Measurements from ENCODE around the gene COLGALT1.
"Not testable (repeated sequence)": the region's sequence is repeated elsewhere in the genome, so short reads cannot be mapped to it uniquely, and the experiment has no call there.

The COLGALT1 gene

GRCh38 chr19:17564781-17565180, 9.3 kb downstream of the COLGALT1 start:
- POLR2A ChIA-PET, result no interaction called here
- no peak overlapping the region for H3K27ac ChIP-seq (ENCODE audit: insufficient read depth in 1 of 2, low read depth in 1 of 2, low read length in 2 of 2, poor library complexity in 1 of 2, severe bottlenecking in 2 of 2)
- H3K27me3 ChIP-seq (replicated peaks in 2 of 5; ENCODE audit: control insufficient read depth in 4 of 5, insufficient read depth in 5 of 5, low read length in 4 of 5), result no peaks in the 10 kb centered on the region
- CTCF ChIA-PET, result no interaction called here
- WGBS (ENCODE audit: insufficient coverage), result 83% methylated on average over 6 of the region's 6 CpGs
- DNase-seq, result no peak
- H3K36me3 ChIP-seq (ENCODE audit: control insufficient read depth in 4 of 4, insufficient read depth in 4 of 4, low read length in 3 of 4), result peaks cover 12 to 76% (median 36%) of the 10 kb centered on the region in 4 experiments
- H3K4me1 ChIP-seq (ENCODE audit: control extremely low read depth in 1 of 4, control insufficient read depth in 4 of 4, insufficient read depth in 4 of 4, low read length in 3 of 4), result peaks cover 0 to 12% (median 5%) of the 10 kb centered on the region in 4 experiments
- H3K4me3 ChIP-seq (ENCODE audit: control insufficient read depth in 1 of 7, extremely low read depth in 1 of 7, insufficient read depth in 4 of 7, low read depth in 2 of 7, low read length in 6 of 7), result no peak overlapping the region
- no peaks in the 10 kb centered on the region for H3K9me3 ChIP-seq (ENCODE audit: control extremely low read depth in 1 of 5, control insufficient read depth in 4 of 5, insufficient read depth in 2 of 5, low read depth in 1 of 5, low read length in 4 of 5)

- H3K27me3 ChIP-seq (replicated peaks in 2 of 5; ENCODE audit: control insufficient read depth in 4 of 5, insufficient read depth in 5 of 5, low read length in 4 of 5), result no peaks in the 10 kb centered on the region
- H3K4me1 ChIP-seq (ENCODE audit: control extremely low read depth in 1 of 4, control insufficient read depth in 4 of 4, insufficient read depth in 4 of 4, low read length in 3 of 4), result peaks cover 0 to 12% (median 5%) of the 10 kb centered on the region in 4 experiments
- H3K36me3 ChIP-seq (ENCODE audit: control insufficient read depth in 4 of 4, insufficient read depth in 4 of 4, low read length in 3 of 4), result peaks cover 7 to 71% (median 33%) of the 10 kb centered on the region in 4 experiments
- ChIA-PET CTCF (interaction anchor here (1.0 kb wide), 1 partner anchor 8 kb away, joined by 3 read pairs; no protein-coding TSS in a partner anchor), POLR2A (interaction anchor here (1.1 kb wide), 1 partner anchor 9 kb away, joined by 3 read pairs; no protein-coding TSS in a partner anchor)
- no peak overlapping the region for H3K27ac ChIP-seq (ENCODE audit: insufficient read depth in 1 of 2, low read depth in 1 of 2, low read length in 2 of 2, poor library complexity in 1 of 2, severe bottlenecking in 2 of 2)
- H3K4me3 ChIP-seq (ENCODE audit: control insufficient read depth in 1 of 7, extremely low read depth in 1 of 7, insufficient read depth in 4 of 7, low read depth in 2 of 7, low read length in 6 of 7), result no peak overlapping the region
- H3K9me3 ChIP-seq (ENCODE audit: control extremely low read depth in 1 of 5, control insufficient read depth in 4 of 5, insufficient read depth in 2 of 5, low read depth in 1 of 5, low read length in 4 of 5), result no peaks in the 10 kb centered on the region
- 100% methylated on average over 2 of the region's 3 CpGs for WGBS (ENCODE audit: insufficient coverage)
- DNase-seq, result no peak
Measured at GRCh38 chr19:17565611-17566010, 10.2 kb downstream of the COLGALT1 start.

DNA sequence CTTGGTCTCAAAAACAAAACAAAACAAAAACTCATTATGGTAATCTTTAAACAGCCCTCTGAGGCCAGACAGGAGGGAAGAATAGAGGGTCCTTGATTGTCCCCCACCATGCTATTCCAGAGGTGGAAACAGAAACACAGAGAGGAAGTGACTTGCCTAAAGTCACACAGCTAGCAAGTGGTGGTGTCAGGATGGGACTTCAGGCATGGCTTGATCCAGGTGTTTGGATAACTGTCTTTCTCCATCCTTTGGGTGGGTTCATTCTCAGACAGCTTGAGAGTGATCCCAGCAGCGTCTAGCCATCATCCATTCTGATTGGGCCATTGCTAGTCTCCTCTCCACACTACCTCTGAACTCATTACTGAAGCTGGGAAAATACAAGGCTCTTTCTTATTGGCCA, 12.5 kb downstream of the COLGALT1 start:
- DNase-seq, result no peak
- peaks cover 9 to 71% (median 46%) of the 10 kb centered on the region in 4 experiments for H3K36me3 ChIP-seq (ENCODE audit: control insufficient read depth in 4 of 4, insufficient read depth in 4 of 4, low read length in 3 of 4)
- H3K4me1 ChIP-seq (ENCODE audit: control extremely low read depth in 1 of 4, control insufficient read depth in 4 of 4, insufficient read depth in 4 of 4, low read length in 3 of 4), result peaks cover 0 to under 1% (median 0%) of the 10 kb centered on the region in 4 experiments
- WGBS (ENCODE audit: insufficient coverage), result 88% methylated on average over 1 of the region's 1 CpG
- H3K27me3 ChIP-seq (replicated peaks in 2 of 5; ENCODE audit: control insufficient read depth in 4 of 5, insufficient read depth in 5 of 5, low read length in 4 of 5), result no peaks in the 10 kb centered on the region
- H3K27ac ChIP-seq (ENCODE audit: insufficient read depth in 1 of 2, low read depth in 1 of 2, low read length in 2 of 2, poor library complexity in 1 of 2, severe bottlenecking in 2 of 2), result no peak overlapping the region
- ChIA-PET CTCF (interaction anchor here (1.0 kb wide), 1 partner anchor 11 kb away, joined by 3 read pairs; no protein-coding TSS in a partner anchor), POLR2A (no interaction called here)
- H3K9me3 ChIP-seq (ENCODE audit: control extremely low read depth in 1 of 5, control insufficient read depth in 4 of 5, insufficient read depth in 2 of 5, low read depth in 1 of 5, low read length in 4 of 5), result no peaks in the 10 kb centered on the region
- H3K4me3 ChIP-seq (ENCODE audit: control insufficient read depth in 1 of 7, extremely low read depth in 1 of 7, insufficient read depth in 4 of 7, low read depth in 2 of 7, low read length in 6 of 7), result no peak overlapping the region

- H3K36me3 ChIP-seq (ENCODE audit: control insufficient read depth in 4 of 4, insufficient read depth in 4 of 4, low read length in 3 of 4), result peaks cover 9 to 75% (median 51%) of the 10 kb centered on the region in 4 experiments
- DNase-seq; H3K9me3 ChIP-seq (ENCODE audit: control extremely low read depth in 1 of 5, control insufficient read depth in 4 of 5, insufficient read depth in 2 of 5, low read depth in 1 of 5, low read length in 4 of 5); H3K4me1 ChIP-seq (ENCODE audit: control extremely low read depth in 1 of 4, control insufficient read depth in 4 of 4, insufficient read depth in 4 of 4, low read length in 3 of 4); H3K27ac ChIP-seq (ENCODE audit: insufficient read depth in 1 of 2, low read depth in 1 of 2, low read length in 2 of 2, poor library complexity in 1 of 2, severe bottlenecking in 2 of 2); POLR2A ChIA-PET; H3K27me3 ChIP-seq (replicated peaks in 2 of 5; ENCODE audit: control insufficient read depth in 4 of 5, insufficient read depth in 5 of 5, low read length in 4 of 5); H3K4me3 ChIP-seq (ENCODE audit: control insufficient read depth in 1 of 7, extremely low read depth in 1 of 7, insufficient read depth in 4 of 7, low read depth in 2 of 7, low read length in 6 of 7): not testable (repeated sequence)
- CTCF ChIA-PET, result interaction anchor here (0.6 to 1.5 kb wide), 4 partner anchors 10 to 103 kb away, joined by 3 to 8 read pairs (median 3); no protein-coding TSS in a partner anchor
- WGBS (ENCODE audit: insufficient coverage), result no CpG with 5 or more reads among the region's 5 CpGs
Measured at GRCh38 chr19:17570291-17570690, 14.8 kb downstream of the COLGALT1 start.

DNA sequence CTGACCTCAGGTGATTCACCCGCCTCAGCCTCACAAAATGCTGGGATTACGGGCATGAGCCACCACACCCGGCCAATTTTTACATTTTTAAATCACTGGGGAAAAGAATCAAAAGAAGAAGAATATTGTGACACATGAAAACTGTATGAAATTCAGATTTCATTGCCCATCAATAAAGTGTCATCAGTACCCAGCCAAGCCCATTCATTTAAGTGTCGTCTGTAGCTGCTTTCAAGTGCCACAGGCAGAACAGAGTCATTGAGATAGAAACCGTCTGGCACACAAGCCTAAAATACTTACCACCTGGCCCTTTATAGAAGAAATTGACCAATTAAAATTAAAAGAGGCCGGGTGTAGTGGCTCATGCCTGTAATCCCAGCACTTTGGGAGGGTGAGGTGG, 15.3 kb downstream of the COLGALT1 start:
- DNase-seq, result no peak
- Histone ChIP-seq H3K27me3 (replicated peaks in 2 of 5; ENCODE audit: control insufficient read depth in 4 of 5, insufficient read depth in 5 of 5, low read length in 4 of 5) (no peaks in the 10 kb centered on the region), H3K4me1 (ENCODE audit: control extremely low read depth in 1 of 4, control insufficient read depth in 4 of 4, insufficient read depth in 4 of 4, low read length in 3 of 4) (no peaks in the 10 kb centered on the region), H3K9me3 (ENCODE audit: control extremely low read depth in 1 of 5, control insufficient read depth in 4 of 5, insufficient read depth in 2 of 5, low read depth in 1 of 5, low read length in 4 of 5) (no peaks in the 10 kb centered on the region), H3K36me3 (ENCODE audit: control insufficient read depth in 4 of 4, insufficient read depth in 4 of 4, low read length in 3 of 4) (peaks cover 7 to 73% (median 51%) of the 10 kb centered on the region in 4 experiments), H3K4me3 (ENCODE audit: control insufficient read depth in 1 of 7, extremely low read depth in 1 of 7, insufficient read depth in 4 of 7, low read depth in 2 of 7, low read length in 6 of 7) (no peak overlapping the region), H3K27ac (ENCODE audit: insufficient read depth in 1 of 2, low read depth in 1 of 2, low read length in 2 of 2, poor library complexity in 1 of 2, severe bottlenecking in 2 of 2) (no peak overlapping the region)
- 100% methylated on average over 3 of the region's 6 CpGs for WGBS (ENCODE audit: insufficient coverage)
- ChIA-PET CTCF (interaction anchor here (0.6 to 1.5 kb wide), 4 partner anchors 10 to 103 kb away, joined by 3 to 8 read pairs (median 3); no protein-coding TSS in a partner anchor), POLR2A (interaction anchor here (0.6 kb wide), 1 partner anchor 54 kb away, joined by 7 read pairs; no protein-coding TSS in a partner anchor)

DNA sequence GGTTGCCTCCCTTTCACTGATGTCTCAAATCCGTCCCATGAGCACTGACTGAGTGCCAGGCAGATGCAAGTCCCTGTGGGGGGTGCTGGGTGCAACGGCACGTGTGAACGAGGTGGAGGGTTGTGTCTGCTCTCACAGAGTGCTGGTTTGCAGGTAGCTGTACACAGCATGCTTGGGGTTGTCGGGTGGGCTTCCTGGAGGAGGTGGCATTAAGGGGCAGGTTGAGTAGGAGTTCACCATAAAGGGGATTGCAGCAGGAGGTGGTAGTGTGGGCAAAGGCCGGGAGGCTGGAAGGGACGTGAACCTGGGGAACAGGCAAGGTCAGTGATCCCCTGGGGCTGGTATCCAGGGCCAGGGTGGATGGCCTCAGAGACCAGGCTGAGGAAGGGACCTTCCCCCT, 17.2 kb downstream of the COLGALT1 start:
- Histone ChIP-seq H3K4me1 (ENCODE audit: control extremely low read depth in 1 of 4, control insufficient read depth in 4 of 4, insufficient read depth in 4 of 4, low read length in 3 of 4) (no peaks in the 10 kb centered on the region), H3K36me3 (ENCODE audit: control insufficient read depth in 4 of 4, insufficient read depth in 4 of 4, low read length in 3 of 4) (peaks cover 7 to 73% (median 56%) of the 10 kb centered on the region in 4 experiments), H3K27me3 (replicated peaks in 2 of 5; ENCODE audit: control insufficient read depth in 4 of 5, insufficient read depth in 5 of 5, low read length in 4 of 5) (no peaks in the 10 kb centered on the region), H3K4me3 (ENCODE audit: control insufficient read depth in 1 of 7, extremely low read depth in 1 of 7, insufficient read depth in 4 of 7, low read depth in 2 of 7, low read length in 6 of 7) (no peak overlapping the region), H3K9me3 (ENCODE audit: control extremely low read depth in 1 of 5, control insufficient read depth in 4 of 5, insufficient read depth in 2 of 5, low read depth in 1 of 5, low read length in 4 of 5) (no peaks in the 10 kb centered on the region), H3K27ac (ENCODE audit: insufficient read depth in 1 of 2, low read depth in 1 of 2, low read length in 2 of 2, poor library complexity in 1 of 2, severe bottlenecking in 2 of 2) (no peak overlapping the region)
- DNase-seq, result no peak
- CTCF ChIA-PET, result interaction anchor here (1.1 to 2.0 kb wide), 9 partner anchors 9 to 144 kb away, joined by 3 to 16 read pairs (median 4); no protein-coding TSS in a partner anchor
- POLR2A ChIA-PET, result no interaction called here
- WGBS (ENCODE audit: insufficient coverage), result 96% methylated on average over 5 of the region's 7 CpGs

DNA sequence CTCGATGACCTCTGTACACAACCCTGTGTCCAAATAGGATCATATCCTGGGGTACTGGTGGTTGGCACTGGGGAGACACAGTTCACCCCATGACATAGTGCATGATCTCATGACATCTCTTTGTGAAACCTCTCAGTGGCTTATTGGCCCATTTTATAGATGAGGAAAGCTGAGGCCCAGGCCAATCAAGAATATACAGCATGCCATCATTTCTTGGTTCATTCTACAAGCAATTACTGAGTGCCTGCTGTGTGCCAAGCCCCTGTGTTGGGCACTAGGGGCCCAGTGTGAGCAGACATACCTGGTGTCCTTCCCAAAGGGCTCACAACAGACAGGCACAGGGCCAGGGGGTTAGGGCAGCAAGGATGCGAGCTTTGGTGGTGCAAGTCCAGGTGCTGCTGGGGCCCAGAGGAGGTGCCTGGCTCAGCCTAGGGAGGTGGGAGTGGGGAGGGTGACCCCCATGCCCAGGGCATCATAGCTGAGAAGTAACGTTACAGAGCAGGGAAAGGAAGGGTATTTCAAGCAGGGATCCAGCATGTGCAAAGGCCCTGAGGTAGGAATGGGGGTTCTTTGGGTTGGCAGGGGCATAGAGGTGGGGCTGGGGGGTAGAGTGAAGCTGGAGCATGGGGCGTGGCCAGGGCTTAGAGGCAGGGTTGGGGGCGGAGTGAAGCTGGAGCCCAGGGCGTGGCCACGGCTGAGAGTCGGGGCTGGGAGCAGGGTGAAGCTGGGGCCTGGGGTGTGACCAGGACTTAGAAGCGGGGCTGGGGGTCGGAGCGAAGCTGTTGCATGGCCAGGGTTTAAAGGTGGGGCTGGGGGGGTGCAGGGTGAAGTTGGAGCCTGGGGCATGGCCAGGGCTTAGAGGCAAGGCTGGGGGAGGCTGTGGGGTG, 20.7 kb downstream of the COLGALT1 start:
- Histone ChIP-seq H3K4me3 (ENCODE audit: control insufficient read depth in 1 of 7, extremely low read depth in 1 of 7, insufficient read depth in 4 of 7, low read depth in 2 of 7, low read length in 6 of 7) (no peak overlapping the region), H3K27me3 (replicated peaks in 2 of 5; ENCODE audit: control insufficient read depth in 4 of 5, insufficient read depth in 5 of 5, low read length in 4 of 5) (no peaks in the 10 kb centered on the region), H3K36me3 (ENCODE audit: control insufficient read depth in 4 of 4, insufficient read depth in 4 of 4, low read length in 3 of 4) (peaks cover 6 to 79% (median 59%) of the 10 kb centered on the region in 4 experiments), H3K27ac (ENCODE audit: insufficient read depth in 1 of 2, low read depth in 1 of 2, low read length in 2 of 2, poor library complexity in 1 of 2, severe bottlenecking in 2 of 2) (no peak overlapping the region), H3K4me1 (ENCODE audit: control extremely low read depth in 1 of 4, control insufficient read depth in 4 of 4, insufficient read depth in 4 of 4, low read length in 3 of 4) (no peaks in the 10 kb centered on the region), H3K9me3 (ENCODE audit: control extremely low read depth in 1 of 5, control insufficient read depth in 4 of 5, insufficient read depth in 2 of 5, low read depth in 1 of 5, low read length in 4 of 5) (no peaks in the 10 kb centered on the region)
- no peak for DNase-seq
- ChIA-PET CTCF (interaction anchor here (1.5 to 1.8 kb wide), 3 partner anchors 51 to 135 kb away, joined by 4 to 7 read pairs (median 4); no protein-coding TSS in a partner anchor), POLR2A (no interaction called here)
- 98% methylated on average over 10 of the region's 11 CpGs for WGBS (ENCODE audit: insufficient coverage)

Measured in common myeloid progenitor, CD34-positive (primary cell).